NCI-H345 (cell line): ENCODE measurements around the gene BNIP3.
"Not testable (repeated sequence)": the region's sequence is repeated elsewhere in the genome, so short reads cannot be mapped to it uniquely, and the experiment has no call there.

Source experiments
- DNase-seq: peaks from one replicate; lab custom pipeline; 2025; lab: John Stamatoyannopoulos, UW

The BNIP3 gene

DNA sequence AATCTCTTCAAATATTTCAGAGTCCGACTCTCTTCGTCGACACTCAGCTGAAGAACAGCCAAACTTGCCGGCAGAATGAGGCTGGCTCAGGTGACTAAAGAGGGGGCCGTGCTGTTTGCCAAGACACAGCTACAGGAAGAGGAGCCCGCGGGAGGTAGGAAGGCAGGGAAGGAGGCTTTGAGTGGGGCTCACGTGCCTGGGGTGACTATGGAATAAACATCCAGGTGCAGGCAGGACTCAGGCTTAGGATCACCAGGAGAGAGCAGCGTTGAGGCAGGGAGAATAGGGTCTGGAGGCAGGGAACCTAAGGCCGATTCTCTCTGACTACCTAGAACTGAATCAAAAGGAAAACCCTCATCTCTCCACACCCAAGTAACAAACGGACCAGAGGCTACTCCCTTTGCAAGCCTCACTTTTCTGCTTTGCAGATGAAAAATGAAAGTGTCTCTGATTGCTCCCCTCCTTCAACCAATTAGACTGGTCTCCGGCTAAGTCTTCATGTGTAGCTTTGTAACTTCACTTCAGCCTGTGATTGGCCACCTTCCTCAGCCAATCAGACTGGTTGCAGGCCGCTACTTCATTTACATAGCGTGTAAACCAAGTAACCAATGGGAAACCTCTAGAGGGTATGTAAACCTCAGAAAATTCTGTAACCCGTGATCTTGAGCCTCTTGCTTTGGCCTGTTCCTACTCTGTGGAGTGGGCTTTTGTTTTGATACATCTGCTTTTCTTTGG lies 19.7 kb upstream of the BNIP3 start:
- peak; percentile 18 for DNase-seq

DNA sequence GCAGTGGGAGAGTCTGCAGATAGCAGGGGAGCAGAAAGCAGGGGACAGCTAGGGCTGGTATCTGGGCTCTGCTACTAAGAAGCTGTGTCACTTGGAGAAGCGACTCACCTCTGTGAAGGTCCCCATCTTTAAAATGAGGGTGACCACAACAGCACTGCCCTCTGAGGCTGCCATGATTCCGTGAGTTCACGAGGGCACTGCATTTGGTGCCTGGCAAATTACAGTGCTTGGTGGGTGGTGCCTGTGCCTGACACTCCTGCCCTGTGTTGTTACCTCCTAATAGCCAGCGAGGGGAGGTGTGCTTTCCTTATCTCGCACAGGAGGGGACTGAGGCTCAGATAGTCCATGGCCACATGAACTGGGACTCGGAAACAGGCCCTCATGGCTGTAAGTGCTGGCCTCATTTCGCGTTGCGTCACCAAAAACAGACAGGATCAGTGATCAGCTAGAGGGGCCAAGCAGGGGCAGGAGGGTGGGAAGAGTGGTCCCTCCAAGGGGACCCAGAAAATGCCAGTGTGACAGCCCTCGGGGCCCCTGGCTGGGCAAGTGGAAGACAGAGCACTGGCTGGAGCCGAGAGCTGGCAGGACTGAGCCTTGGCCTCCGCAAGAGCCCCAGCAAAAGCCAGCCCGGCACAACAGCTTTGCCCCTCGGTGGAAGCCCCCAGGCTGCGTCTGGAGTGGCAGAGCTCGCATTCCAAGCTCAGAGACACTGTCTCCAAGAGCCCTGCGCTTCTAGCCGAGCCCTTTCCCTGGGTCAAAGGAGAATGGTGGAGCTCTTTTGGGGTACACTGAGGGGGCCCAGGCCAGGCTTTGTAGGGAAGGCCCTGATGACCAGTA lies 17.3 kb upstream of the BNIP3 start:
- DNase-seq = no peak

- no peak for DNase-seq
Observed at GRCh38 chr10:131998050-131998844, 16.5 kb upstream of the BNIP3 start.

DNA sequence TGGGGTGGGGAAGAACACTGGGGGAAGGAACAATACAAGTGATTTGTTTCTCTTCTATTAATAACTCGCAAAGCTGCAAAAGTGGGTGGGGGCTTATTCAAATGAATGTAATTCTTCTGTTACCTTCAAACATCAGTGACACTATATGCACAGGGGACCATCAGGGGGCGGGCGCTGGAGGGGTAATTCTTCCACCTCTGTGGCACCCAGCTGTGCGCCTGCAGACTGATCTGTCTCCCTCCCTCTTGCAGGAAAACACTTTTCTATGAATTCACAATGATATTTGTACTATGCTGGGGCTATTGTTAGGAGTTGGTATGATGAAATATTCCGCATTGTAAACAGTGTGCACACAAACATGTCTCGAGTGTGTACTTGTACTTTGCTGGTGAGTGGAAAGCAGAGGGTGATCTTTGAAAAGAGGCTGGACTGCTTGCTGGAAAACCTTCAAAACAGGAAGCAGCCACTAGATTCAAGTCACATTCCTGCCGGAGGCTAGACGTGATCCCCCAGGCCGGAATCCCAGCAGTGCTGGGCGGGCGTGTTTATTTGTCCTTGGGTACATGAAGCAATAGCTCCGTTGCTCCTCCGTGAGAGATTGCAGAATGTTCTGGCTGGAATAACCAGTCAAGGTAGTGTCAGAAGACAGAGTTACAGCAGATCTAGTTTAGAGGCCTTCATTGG lies 15.8 kb upstream of the BNIP3 start:
- DNase-seq = peak; percentile 75

- DNase-seq = no peak
Observed at GRCh38 chr10:131996466-131997365, 15.0 kb upstream of the BNIP3 start.

DNA sequence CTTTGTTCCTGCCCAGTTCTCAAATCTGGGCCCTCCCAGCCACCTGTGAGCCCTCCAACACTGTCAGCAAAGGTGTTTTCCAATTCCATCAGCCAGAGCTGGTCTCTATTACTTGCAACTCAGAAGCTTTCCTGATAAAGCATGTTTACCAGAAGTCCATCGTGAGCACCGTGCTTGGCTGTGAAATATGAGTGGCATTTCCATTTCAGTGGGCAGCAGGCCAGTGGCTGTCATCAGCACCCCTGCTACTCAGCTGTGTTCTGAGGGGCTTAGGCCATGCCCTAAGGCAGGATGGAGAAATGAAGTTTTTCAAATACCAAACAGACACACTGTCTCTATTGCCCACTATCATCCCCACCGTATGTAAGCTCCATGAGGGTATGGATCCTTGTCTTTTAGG lies 12.7 kb upstream of the BNIP3 start:
- no peak for DNase-seq

DNA sequence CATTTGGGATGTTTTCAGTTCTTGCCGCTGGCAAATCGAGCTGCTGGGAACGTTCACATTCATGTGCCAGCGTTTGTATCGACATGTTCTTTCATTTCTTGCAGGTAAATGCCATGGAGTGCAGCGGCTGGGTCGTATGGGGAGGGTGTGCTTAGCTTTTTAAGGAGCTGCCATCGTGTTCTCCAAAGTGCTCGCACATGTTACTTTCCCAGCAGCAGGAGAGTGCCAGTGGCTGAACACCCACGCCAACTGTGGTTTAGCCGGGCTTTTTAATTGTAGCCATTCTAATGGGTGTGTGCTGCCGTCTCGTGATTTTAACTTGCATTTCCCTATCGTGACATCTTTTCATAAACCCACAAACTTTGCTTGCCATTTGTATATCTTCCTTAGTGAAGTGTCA lies 11.6 kb upstream of the BNIP3 start:
- no peak for DNase-seq

- DNase-seq = no peak
Observed at GRCh38 chr10:131991726-131992125, 10.0 kb upstream of the BNIP3 start.

GRCh38 chr10:131987786-131988185 lies 6.1 kb upstream of the BNIP3 start:
- DNase-seq = not testable (repeated sequence)

- DNase-seq = not testable (repeated sequence)
Observed at GRCh38 chr10:131987301-131987700, 5.6 kb upstream of the BNIP3 start.

DNA sequence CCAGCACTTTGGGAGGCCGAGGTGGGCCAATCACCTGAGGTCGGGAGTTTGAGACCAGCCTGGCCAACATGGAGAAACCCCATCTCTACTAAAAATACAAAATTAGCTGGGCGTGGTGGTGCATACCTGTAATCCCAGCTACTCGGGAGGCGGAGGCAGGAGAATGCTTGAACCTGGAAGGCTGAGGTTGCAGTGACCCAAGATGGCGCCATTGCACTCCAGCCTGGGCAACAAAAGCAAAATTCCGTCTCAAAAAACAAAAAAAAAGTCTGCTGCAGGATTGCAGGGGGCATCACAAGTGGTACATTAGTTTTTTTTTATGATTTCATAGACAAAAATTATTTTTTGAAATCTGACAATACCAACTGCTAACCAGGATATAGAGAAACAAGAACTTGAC lies 5.1 kb upstream of the BNIP3 start:
- not testable (repeated sequence) for DNase-seq

GRCh38 chr10:131983780-131984179 lies 2.1 kb upstream of the BNIP3 start:
- DNase-seq = no peak

DNA sequence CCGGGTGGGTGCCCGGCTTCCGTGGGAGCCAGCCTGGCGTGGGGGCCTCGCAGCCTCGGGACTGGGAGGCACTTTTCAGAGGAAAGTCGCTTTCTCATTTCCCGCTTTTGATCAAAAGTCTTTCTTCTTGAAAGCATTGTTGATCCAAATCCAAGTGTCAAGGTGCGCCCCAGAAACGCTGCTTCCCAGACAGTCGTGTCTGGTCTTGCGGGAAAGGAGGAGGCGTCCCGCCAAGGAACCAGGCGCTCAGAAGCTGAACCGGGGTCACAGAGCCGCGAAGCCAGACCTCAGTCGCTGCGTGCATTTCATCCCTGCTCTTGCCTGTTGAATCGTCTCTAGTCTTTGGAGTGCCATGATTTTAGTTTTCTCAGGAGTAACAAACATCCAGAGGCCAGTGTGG lies 1.1 kb upstream of the BNIP3 start:
- no peak for DNase-seq

DNA sequence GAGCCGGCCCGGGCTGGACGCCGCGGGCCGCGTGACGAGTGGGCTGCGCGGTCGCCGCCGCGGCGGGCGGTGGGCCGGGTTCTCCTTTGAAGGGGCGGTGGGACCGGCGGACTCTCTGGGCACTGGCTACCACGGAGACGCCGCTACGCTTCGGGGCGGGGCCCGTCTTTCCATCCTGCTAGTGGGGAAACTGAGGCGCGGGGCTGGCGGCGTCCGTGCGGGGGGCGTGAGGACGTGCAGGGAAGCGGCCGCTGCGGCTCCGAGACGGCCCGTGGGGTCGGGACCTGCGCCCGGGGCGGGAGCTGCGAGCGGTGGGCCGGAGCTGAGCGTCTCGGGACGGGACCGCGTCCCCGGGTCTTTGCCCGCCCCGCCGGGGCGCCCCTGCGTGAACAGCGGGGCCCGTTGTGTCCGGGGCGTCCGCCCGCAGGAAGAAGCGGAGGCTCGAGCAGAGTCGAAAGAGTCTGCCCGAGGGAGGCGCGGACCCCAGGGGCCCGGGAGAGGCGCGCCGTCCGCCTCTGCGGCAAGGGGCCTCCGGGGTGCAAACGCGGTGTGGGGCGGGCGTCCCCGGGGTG lies 548 bp upstream of the BNIP3 start:
- no peak for DNase-seq

- no peak for DNase-seq
Observed at GRCh38 chr10:131980761-131981428, 828 bp downstream of the BNIP3 start.

GRCh38 chr10:131980321-131980720 lies 1.4 kb downstream of the BNIP3 start:
- DNase-seq = no peak

DNA sequence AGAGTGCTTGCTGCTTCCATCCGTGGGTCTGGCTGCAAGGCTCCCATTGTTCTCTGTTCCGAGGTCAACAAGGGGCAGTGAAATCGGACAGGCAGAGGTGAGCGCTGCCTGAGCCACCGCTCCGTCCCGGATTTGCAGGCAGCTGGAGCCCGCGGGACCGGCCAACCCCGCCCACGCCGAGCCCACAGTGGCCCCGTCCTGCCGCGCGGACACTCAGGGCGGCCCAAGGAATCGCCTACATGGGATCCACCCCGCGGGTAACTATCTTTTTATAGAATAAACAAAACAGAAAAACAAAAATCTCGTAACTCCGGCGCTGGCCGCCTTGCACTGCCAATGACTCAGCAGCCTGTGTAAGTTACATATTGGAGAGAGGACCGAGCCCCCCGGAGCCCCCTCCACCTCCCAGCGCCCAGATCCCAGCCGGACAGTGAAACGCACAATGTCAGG lies 1.9 kb downstream of the BNIP3 start:
- DNase-seq = no peak

- no peak for DNase-seq
Observed at GRCh38 chr10:131979336-131979735, 2.4 kb downstream of the BNIP3 start.

DNA sequence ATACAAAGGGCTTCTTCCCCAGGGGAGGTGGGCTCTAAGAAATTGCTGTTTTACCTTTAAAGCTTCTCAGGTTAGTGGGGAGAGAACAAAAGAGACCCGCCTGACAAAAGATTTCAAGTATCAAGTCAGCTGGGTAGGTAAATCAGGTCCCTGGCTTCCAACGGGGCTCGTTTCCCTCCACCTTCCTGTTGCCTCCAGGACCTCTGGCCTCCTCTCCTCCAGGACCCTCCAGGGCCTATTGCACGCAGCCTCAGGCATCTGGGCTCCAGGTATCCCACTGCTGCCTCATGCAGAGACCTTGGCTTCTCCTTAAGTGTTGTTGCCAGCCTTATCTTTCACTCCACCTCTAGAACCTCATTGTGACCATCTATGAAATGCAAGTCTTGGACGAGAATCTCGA lies 2.9 kb downstream of the BNIP3 start:
- no peak for DNase-seq

GRCh38 chr10:131978366-131978765 lies 3.4 kb downstream of the BNIP3 start:
- DNase-seq = no peak
